Hepatocyte (in vitro differentiated cells): ENCODE results near the gene ISL2.

Source experiments
- CTCF ChIP-seq: fragments of 200-600 bp; sonication (generic); IDR thresholded peaks from 2 replicates; pipeline ENCODE4 v1.5.1; 2016; ENCODE audit warnings: antibody characterized with exemption, mild to moderate bottlenecking; ENCODE audit not compliant: poor library complexity
- EZH2phosphoT487 ChIP-seq: fragments of 200-600 bp; sonication (generic); IDR thresholded peaks from one replicate; pipeline ENCODE4 v1.6.1; 2018; ENCODE audit warnings: antibody characterized with exemption, mild to moderate bottlenecking, low read depth, moderate library complexity; ENCODE audit not compliant: unreplicated experiment, severe bottlenecking

- TF ChIP-seq CTCF (no peak), EZH2phosphoT487 (no peak)
Observed at GRCh38 chr15:76391847-76392246, 55.3 kb downstream of the ISL2 start.
